Tibial nerve (tissue), 4 donors: Measurements from ENCODE around the gene PALM.

Experiments used
- CTCF ChIP-seq, 5 experiments: fragments of 200-600 bp in 3 of 5; fragments of 450-650 bp in 2 of 5; sonication (generic) in 3 of 5; IDR thresholded peaks; one replicate each; pipeline ENCODE4 v1.5.1; 2016 to 2019; ENCODE audit warnings: antibody characterized with exemption in 5 of 5, mild to moderate bottlenecking in 3 of 5, moderate library complexity in 2 of 5
- EP300 ChIP-seq, 2 donors: sonication (generic); formaldehyde crosslinking; IDR thresholded peaks; one replicate each; pipeline ENCODE4 v1.6.1; 2017; ENCODE audit warnings: antibody characterized with exemption in 2 of 2, mild to moderate bottlenecking in 1 of 2
- POLR2A ChIP-seq, 2 donors: fragments of 450-650 bp; IDR thresholded peaks; one replicate each; pipeline ENCODE4 v1.6.1; 2017; ENCODE audit warnings: antibody characterized with exemption in 2 of 2, mild to moderate bottlenecking in 2 of 2, moderate library complexity in 2 of 2

GRCh38 chr19:708154-709143 is at the start of gene PALM:
- TF ChIP-seq CTCF (IDR thresholded peaks at IDR 0.05) (peak in 4 of 5 experiments; percentile 4 to 72 (median 37)), POLR2A (IDR thresholded peaks at IDR 0.05) (no peak), EP300 (IDR thresholded peaks at IDR 0.05) (no peak)
